Measurements from ENCODE around the gene CHCHD3. TPM values are rescaled to one million over a fixed set of nuclear protein-coding genes. Genes with fewer than 3 reads are reported as not detected.

CHCHD3 gene
- polyA plus RNA-seq, 3 donors, result 30.5 to 56.7 (median 48.8) TPM

DNA sequence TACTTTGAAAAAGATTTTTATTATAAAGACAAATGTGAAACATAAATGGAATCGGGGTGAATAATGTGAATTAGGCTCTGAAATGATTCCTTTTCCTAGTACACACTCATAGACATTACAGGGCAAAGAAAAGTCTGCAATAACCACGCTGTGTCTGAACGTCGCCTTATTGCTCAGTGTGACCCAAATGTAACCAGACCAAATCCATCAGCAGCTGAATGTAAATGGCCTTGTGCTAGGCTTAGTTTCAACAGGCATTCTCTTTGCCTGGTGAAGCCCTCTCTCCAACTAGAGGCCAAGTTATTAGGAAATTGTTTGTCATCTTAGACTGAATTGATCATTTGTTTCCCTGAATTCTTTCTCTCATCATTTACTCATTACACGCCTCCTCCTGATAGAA is 225.5 kb downstream of the CHCHD3 start:
- Histone ChIP-seq H3K4me3 (replicated peaks in 1 of 3; ENCODE audit: low read depth in 2 of 3, low read length in 3 of 3) (no peak overlapping the region), H4K20me1 (ENCODE audit: insufficient read depth, low read length) (no peaks in the 10 kb centered on the region), H2AFZ (ENCODE audit: insufficient read depth, low read depth, low read length, poor library complexity, severe bottlenecking) (no peak overlapping the region), H3K9ac (ENCODE audit: insufficient read depth, low read length, poor library complexity, severe bottlenecking) (no peak overlapping the region), H3K27me3 (ENCODE audit: control insufficient read depth in 2 of 2, insufficient read depth in 2 of 2, low read length in 2 of 2) (no peaks in the 10 kb centered on the region), H3K4me2 (replicated peaks; ENCODE audit: extremely low read depth, low read length, poor library complexity, severe bottlenecking) (no peak overlapping the region), H3K9me3 (replicated peaks in 1 of 2; ENCODE audit: control insufficient read depth in 1 of 2, insufficient read depth in 1 of 2, low read length in 2 of 2) (no peaks in the 10 kb centered on the region), H3K27ac (ENCODE audit: low read depth in 1 of 2, low read length in 2 of 2) (no peak overlapping the region), H3K79me2 (ENCODE audit: insufficient read depth, low read length) (no peaks in the 10 kb centered on the region), H3K36me3 (replicated peaks in 1 of 2; ENCODE audit: control insufficient read depth in 1 of 2, insufficient read depth in 2 of 2, low read length in 2 of 2) (no peaks in the 10 kb centered on the region), H3K4me1 (ENCODE audit: control insufficient read depth in 1 of 2, insufficient read depth in 2 of 2, low read length in 2 of 2) (no peaks in the 10 kb centered on the region)
- peaks cover 0 to 1% (median 0%) of the 10 kb centered on the region in 7 donors for H3K9me3 Mint-ChIP-seq
- TF ChIP-seq CTCF (IDR thresholded peaks at IDR 0.05), result no peak
- DNase-seq, result no peak
- 100% methylated on average over 1 of the region's 5 CpGs for WGBS (ENCODE audit: insufficient coverage)
- peaks cover 0 to 3% (median 0%) of the 10 kb centered on the region in 3 donors for H3K27me3 Mint-ChIP-seq (ENCODE audit: low read depth in 3 of 3)
- H3K4me1 Mint-ChIP-seq, result no peaks in the 10 kb centered on the region
- intact Hi-C loops (cut with micrococcal nuclease), result no loop called here
- no peak overlapping the region for H3K4me3 Mint-ChIP-seq
- no peak overlapping the region for H3K27ac Mint-ChIP-seq
- peaks cover 10 to 11% of the 10 kb centered on the region in 2 donors for H3K36me3 Mint-ChIP-seq

DNA sequence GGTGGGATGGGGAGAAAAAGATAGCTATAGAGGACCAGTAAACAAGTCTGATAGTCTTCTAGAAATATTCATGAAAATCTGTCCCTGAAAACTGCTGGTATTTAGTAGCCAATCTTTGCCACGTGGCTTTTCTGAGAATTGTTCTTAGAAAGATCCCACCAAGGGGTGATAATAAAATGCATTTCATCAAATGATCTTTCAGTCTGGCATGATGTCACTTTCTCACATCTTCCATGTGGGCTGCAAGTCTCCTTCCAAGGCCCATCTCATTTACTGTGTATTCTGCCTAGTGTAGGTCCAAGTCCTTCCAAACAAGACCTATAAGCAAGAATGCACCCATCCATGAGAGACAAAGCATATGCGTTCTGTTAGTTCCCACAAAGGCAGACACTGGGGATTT is 226.0 kb downstream of the CHCHD3 start:
- Mint-ChIP-seq H3K9me3 (peaks cover 0 to 1% (median 0%) of the 10 kb centered on the region in 7 donors), H3K4me1 (no peaks in the 10 kb centered on the region), H3K27ac (no peak overlapping the region), H3K4me3 (no peak overlapping the region), H3K27me3 (ENCODE audit: low read depth in 3 of 3) (peaks cover 0 to 3% (median 0%) of the 10 kb centered on the region in 3 donors), H3K36me3 (peaks cover 6 to 8% of the 10 kb centered on the region in 2 donors)
- TF ChIP-seq CTCF (IDR thresholded peaks at IDR 0.05), result no peak
- no peaks in the 10 kb centered on the region for H4K20me1 ChIP-seq (ENCODE audit: insufficient read depth, low read length)
- no peak overlapping the region for H3K4me2 ChIP-seq (replicated peaks; ENCODE audit: extremely low read depth, low read length, poor library complexity, severe bottlenecking)
- no peak overlapping the region for H3K9ac ChIP-seq (ENCODE audit: insufficient read depth, low read length, poor library complexity, severe bottlenecking)
- H3K27me3 ChIP-seq (ENCODE audit: control insufficient read depth in 2 of 2, insufficient read depth in 2 of 2, low read length in 2 of 2), result no peaks in the 10 kb centered on the region
- no peak overlapping the region for H3K4me3 ChIP-seq (replicated peaks in 1 of 3; ENCODE audit: low read depth in 2 of 3, low read length in 3 of 3)
- DNase-seq, result no peak
- H2AFZ ChIP-seq (ENCODE audit: insufficient read depth, low read depth, low read length, poor library complexity, severe bottlenecking), result no peak overlapping the region
- H3K79me2 ChIP-seq (ENCODE audit: insufficient read depth, low read length), result no peaks in the 10 kb centered on the region
- no peaks in the 10 kb centered on the region for H3K4me1 ChIP-seq (ENCODE audit: control insufficient read depth in 1 of 2, insufficient read depth in 2 of 2, low read length in 2 of 2)
- no peaks in the 10 kb centered on the region for H3K9me3 ChIP-seq (replicated peaks in 1 of 2; ENCODE audit: control insufficient read depth in 1 of 2, insufficient read depth in 1 of 2, low read length in 2 of 2)
- intact Hi-C loops (cut with micrococcal nuclease), result no loop called here
- 100% methylated on average over 1 of the region's 2 CpGs for whole genome bisulfite sequencing (ENCODE audit: insufficient coverage)
- no peak overlapping the region for H3K27ac ChIP-seq (ENCODE audit: low read depth in 1 of 2, low read length in 2 of 2)
- H3K36me3 ChIP-seq (replicated peaks in 1 of 2; ENCODE audit: control insufficient read depth in 1 of 2, insufficient read depth in 2 of 2, low read length in 2 of 2), result no peaks in the 10 kb centered on the region
